ENCODE results near the gene PCCA.
"Not testable (repeated sequence)": the region's sequence is repeated elsewhere in the genome, so short reads cannot be mapped to it uniquely, and the experiment has no call there.

PCCA gene

GRCh38 chr13:100146534-100146933 lies 57.6 kb downstream of the PCCA start:
- DNase-seq, result no peak

- no peak for DNase-seq
Measured at GRCh38 chr13:100147825-100148224, 58.9 kb downstream of the PCCA start.

- DNase-seq, result no peak
Measured at GRCh38 chr13:100148422-100148821, 59.5 kb downstream of the PCCA start.

- no peak for DNase-seq
Measured at GRCh38 chr13:100149389-100149788, 60.5 kb downstream of the PCCA start.

- DNase-seq, result not testable (repeated sequence)
Measured at GRCh38 chr13:100150711-100151110, 61.8 kb downstream of the PCCA start.

GRCh38 chr13:100154842-100155416 lies 66.0 kb downstream of the PCCA start:
- no peak for DNase-seq

- DNase-seq, result no peak
Measured at GRCh38 chr13:100156788-100157187, 67.9 kb downstream of the PCCA start.

- DNase-seq, result no peak
Measured at GRCh38 chr13:100158569-100158968, 69.7 kb downstream of the PCCA start.

GRCh38 chr13:100159584-100159983 lies 70.7 kb downstream of the PCCA start:
- no peak for DNase-seq

GRCh38 chr13:100160450-100160849 lies 71.6 kb downstream of the PCCA start:
- no peak for DNase-seq

GRCh38 chr13:100163375-100163774 lies 74.5 kb downstream of the PCCA start:
- DNase-seq, result no peak

- no peak for DNase-seq
Measured at GRCh38 chr13:100173203-100173602, 84.3 kb downstream of the PCCA start.

GRCh38 chr13:100174455-100174854 lies 85.6 kb downstream of the PCCA start:
- not testable (repeated sequence) for DNase-seq

GRCh38 chr13:100175078-100175802 lies 86.3 kb downstream of the PCCA start:
- DNase-seq, result no peak

- no peak for DNase-seq
Measured at GRCh38 chr13:100175803-100176182, 86.9 kb downstream of the PCCA start.

GRCh38 chr13:100176801-100177400 lies 88.0 kb downstream of the PCCA start:
- DNase-seq, result no peak

- no peak for DNase-seq
Measured at GRCh38 chr13:100178309-100178708, 89.4 kb downstream of the PCCA start.

- DNase-seq, result no peak
Measured at GRCh38 chr13:100179276-100179675, 90.4 kb downstream of the PCCA start.

GRCh38 chr13:100182900-100183490 lies 94.1 kb downstream of the PCCA start:
- peak in 1 of 2 experiments; percentile 15 for DNase-seq

- no peak for DNase-seq
Measured at GRCh38 chr13:100184095-100184494, 95.2 kb downstream of the PCCA start.

GRCh38 chr13:100195568-100195967 lies 106.7 kb downstream of the PCCA start:
- DNase-seq, result no peak

- no peak for DNase-seq
Measured at GRCh38 chr13:100196375-100196774, 107.5 kb downstream of the PCCA start.

GRCh38 chr13:100197116-100197515 lies 108.2 kb downstream of the PCCA start:
- no peak for DNase-seq
